DND-41 (cell line): ENCODE results near the gene PEPD.

Source experiments
- ATAC-seq: fragments of 200-7000 bp; cut with Tn5 transposase; 3 replicates; pipeline ENCODE4 v1.9.1; 2021; ENCODE audit warnings: low read depth; ENCODE audit not compliant: insufficient read depth
- DNase-seq: peaks from one replicate; pipeline ENCODE4 v3.0.0-alpha.2; 2020
- H2AFZ ChIP-seq: 2 replicates; pipeline ENCODE4 v1.6.0; 2012; ENCODE audit warnings: low read depth, low read length
- H3K27ac ChIP-seq: 2 replicates; pipeline ENCODE4 v1.5.1; 2012; ENCODE audit warnings: low read length, inconsistent platforms
- H3K27me3 ChIP-seq: fragments of 200-600 bp; sonication (generic); 2 replicates; pipeline ENCODE4 v1.6.0; 2012; ENCODE audit warnings: low read length, mild to moderate bottlenecking, inconsistent platforms; ENCODE audit not compliant: insufficient read depth, poor library complexity
- H3K36me3 ChIP-seq: 2 replicates; pipeline ENCODE4 v1.5.1; 2012; ENCODE audit warnings: low read length, inconsistent platforms; ENCODE audit not compliant: insufficient read depth
- H3K4me1 ChIP-seq: 2 replicates; pipeline ENCODE4 v1.5.1; 2012; ENCODE audit warnings: mild to moderate bottlenecking, low read length; ENCODE audit not compliant: insufficient read depth
- H3K4me2 ChIP-seq: 2 replicates; pipeline ENCODE4 v1.6.0; 2012; ENCODE audit warnings: mild to moderate bottlenecking, moderate library complexity, low read length, inconsistent platforms; ENCODE audit not compliant: insufficient read depth
- H3K4me3 ChIP-seq, 2 experiments: fragments of 200-600 bp in 1 of 2; shearing (Covaris generic) in 1 of 2; 2 replicates each; pipeline ENCODE4 v1.5.1; 2012 to 2016; ENCODE audit warnings: inconsistent platforms in 2 of 2, low read length in 2 of 2, mild to moderate bottlenecking in 2 of 2, low read depth in 1 of 2, moderate library complexity in 1 of 2
- H3K79me2 ChIP-seq: 2 replicates; pipeline ENCODE4 v1.6.0; 2012; ENCODE audit warnings: low read length, inconsistent platforms; ENCODE audit not compliant: insufficient read depth
- H3K9ac ChIP-seq: 2 replicates; pipeline ENCODE4 v1.6.0; 2012; ENCODE audit warnings: low read depth, mild to moderate bottlenecking, inconsistent platforms, low read length, moderate library complexity
- H3K9me3 ChIP-seq: 2 replicates; pipeline ENCODE4 v1.5.1; 2012; ENCODE audit warnings: low read length, moderate library complexity, mild to moderate bottlenecking, inconsistent platforms; ENCODE audit not compliant: insufficient read depth, severe bottlenecking
- H4K20me1 ChIP-seq: 2 replicates; pipeline ENCODE4 v1.6.0; 2012; ENCODE audit warnings: low read length; ENCODE audit not compliant: insufficient read depth
- CTCF ChIP-seq: IDR thresholded peaks from 2 replicates; pipeline ENCODE4 v1.5.1; 2012; ENCODE audit warnings: borderline replicate concordance, low read length, moderate library complexity, mild to moderate bottlenecking; ENCODE audit not compliant: poor library complexity, severe bottlenecking; ENCODE audit errors: extremely low read depth
- EZH2 ChIP-seq: IDR thresholded peaks from 3 replicates; pipeline ENCODE4 v1.6.1; 2012; ENCODE audit warnings: borderline replicate concordance, low read depth, mild to moderate bottlenecking, moderate library complexity, low read length, inconsistent platforms; ENCODE audit not compliant: severe bottlenecking

Gene PEPD

GRCh38 chr19:33411621-33412180 is 109.9 kb downstream of the PEPD start:
- Histone ChIP-seq H3K36me3 (no peaks in the 10 kb centered on the region), H4K20me1 (peaks cover 7% of the 10 kb centered on the region), H3K4me1 (no peaks in the 10 kb centered on the region), H3K4me3 (no peak overlapping the region), H3K27ac (no peak overlapping the region), H3K9me3 (no peaks in the 10 kb centered on the region), H3K27me3 (no peaks in the 10 kb centered on the region), H3K4me2 (no peak overlapping the region), H3K9ac (no peak overlapping the region), H3K79me2 (no peaks in the 10 kb centered on the region), H2AFZ (no peak overlapping the region)
- TF ChIP-seq CTCF (no peak), EZH2 (no peak)
- DNase-seq, result no peak
- no peak for ATAC-seq

DNA sequence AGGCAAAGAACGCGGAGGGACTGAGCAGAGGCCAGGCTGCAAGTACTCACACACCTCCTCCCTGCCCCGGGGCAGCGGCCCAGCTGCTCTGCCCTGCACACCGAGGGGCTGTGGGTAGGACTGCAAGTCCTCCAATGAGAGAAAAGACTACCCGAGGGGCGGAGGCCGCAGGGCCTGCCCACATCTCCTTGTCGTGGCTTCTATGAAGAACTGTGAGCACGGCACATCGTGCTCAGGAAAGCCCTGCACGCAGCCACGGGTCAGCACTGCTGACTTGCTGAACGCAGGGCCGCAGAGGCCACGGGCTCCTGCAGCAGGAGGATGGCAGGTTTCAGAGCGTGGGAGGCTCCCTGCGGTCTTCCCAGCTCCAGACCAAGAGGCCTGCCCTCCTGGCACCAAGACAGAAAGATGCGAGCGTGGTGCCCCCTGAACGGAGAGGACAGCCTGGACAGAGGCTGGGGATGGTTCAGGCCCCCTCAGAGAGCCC is 110.6 kb downstream of the PEPD start:
- DNase-seq (no peak), ATAC-seq (no peak)
- Histone ChIP-seq H3K4me1 (no peaks in the 10 kb centered on the region), H3K9me3 (no peaks in the 10 kb centered on the region), H3K79me2 (no peaks in the 10 kb centered on the region), H3K27me3 (no peaks in the 10 kb centered on the region), H3K36me3 (no peaks in the 10 kb centered on the region), H4K20me1 (peaks cover 5% of the 10 kb centered on the region), H3K4me2 (no peak overlapping the region), H3K27ac (no peak overlapping the region), H2AFZ (no peak overlapping the region), H3K4me3 (no peak overlapping the region), H3K9ac (no peak overlapping the region)
- no peak for TF ChIP-seq CTCF
- no peak for TF ChIP-seq EZH2

GRCh38 chr19:33409906-33410685 is 111.5 kb downstream of the PEPD start:
- Histone ChIP-seq H3K79me2 (no peaks in the 10 kb centered on the region), H3K9ac (no peak overlapping the region), H3K27me3 (no peaks in the 10 kb centered on the region), H3K4me2 (no peak overlapping the region), H3K4me3 (no peak overlapping the region), H4K20me1 (peaks cover 3% of the 10 kb centered on the region), H3K27ac (no peak overlapping the region), H3K36me3 (no peaks in the 10 kb centered on the region), H3K9me3 (no peaks in the 10 kb centered on the region), H2AFZ (no peak overlapping the region), H3K4me1 (no peaks in the 10 kb centered on the region)
- DNase-seq, result no peak
- TF ChIP-seq CTCF (no peak), EZH2 (no peak)
- ATAC-seq, result no peak
